Measurements from ENCODE around the gene MAPK12.

- TF ChIP-seq CTCF (IDR thresholded peaks at IDR 0.05; ENCODE audit: poor library complexity) (no peak), EZH2phosphoT487 (IDR thresholded peaks at IDR 0.05; ENCODE audit: low read depth, severe bottlenecking, unreplicated experiment) (no peak), EZH2 (IDR thresholded peaks at IDR 0.05; ENCODE audit: borderline replicate concordance) (no peak)
Measured at GRCh38 chr22:50258361-50259292, 2.9 kb downstream of the MAPK12 start.

Data from hepatocyte (in vitro differentiated cells).